H9 (cell line): ENCODE data around the gene ARID1B. TPM values are rescaled to one million over a fixed set of nuclear protein-coding genes. Genes with fewer than 3 reads are reported as not detected.
A peak's percentile ranks its signal among the peaks of the same experiment; 100 is the strongest.

Experiments
- DNase-seq: peaks from one replicate; pipeline ENCODE4 v3.0.0-alpha.2; 2017
- H2AFZ ChIP-seq: one replicate; pipeline ENCODE4 v1.6.1; 2013; ENCODE audit warnings: mild to moderate bottlenecking, low read length, control low read depth, moderate library complexity
- H2AK5ac ChIP-seq: 2 replicates; pipeline ENCODE4 v1.6.1; 2013; ENCODE audit warnings: low read length, control low read depth, mixed read lengths; ENCODE audit not compliant: insufficient read length
- H2BK120ac ChIP-seq: one replicate; pipeline ENCODE4 v1.6.1; 2013; ENCODE audit warnings: low read depth, mild to moderate bottlenecking, low read length, control low read depth, inconsistent platforms; ENCODE audit not compliant: poor library complexity, severe bottlenecking
- H2BK12ac ChIP-seq: 2 replicates; pipeline ENCODE4 v1.6.1; 2013; ENCODE audit warnings: low read length, control low read depth, mixed read lengths, low read depth; ENCODE audit not compliant: insufficient read length
- H2BK15ac ChIP-seq: 2 replicates; pipeline ENCODE4 v1.6.1; 2013; ENCODE audit warnings: low read depth, low read length, control low read depth
- H2BK20ac ChIP-seq: one replicate; pipeline ENCODE4 v1.6.1; 2013; ENCODE audit warnings: low read depth, mild to moderate bottlenecking, low read length, control low read depth, inconsistent platforms; ENCODE audit not compliant: poor library complexity, severe bottlenecking
- H2BK5ac ChIP-seq: 2 replicates; pipeline ENCODE4 v1.6.1; 2013; ENCODE audit warnings: low read length, control low read depth, mixed read lengths; ENCODE audit not compliant: insufficient read length
- H3K14ac ChIP-seq: 2 replicates; pipeline ENCODE4 v1.6.1; 2013; ENCODE audit warnings: low read length, control low read depth; ENCODE audit not compliant: insufficient read depth
- H3K18ac ChIP-seq: 2 replicates; pipeline ENCODE4 v1.6.1; 2013; ENCODE audit warnings: low read depth, mild to moderate bottlenecking, mixed read lengths, low read length, control low read depth; ENCODE audit not compliant: insufficient read length
- H3K23ac ChIP-seq: 2 replicates; pipeline ENCODE4 v1.6.1; 2013; ENCODE audit warnings: low read length, control low read depth, mixed read lengths, low read depth; ENCODE audit not compliant: insufficient read length
- H3K23me2 ChIP-seq: 2 replicates; pipeline ENCODE4 v1.6.1; 2013; ENCODE audit warnings: low read depth, mild to moderate bottlenecking, mixed read lengths, low read length, control low read depth; ENCODE audit not compliant: insufficient read length, poor library complexity, severe bottlenecking
- H3K27ac ChIP-seq: 2 replicates; pipeline ENCODE4 v1.5.1; 2013; ENCODE audit warnings: low read length, control low read depth, mixed read lengths, low read depth; ENCODE audit not compliant: insufficient read length
- H3K27me3 ChIP-seq: 2 replicates; pipeline ENCODE4 v1.6.1; 2013; ENCODE audit warnings: low read length, control low read depth, inconsistent platforms; ENCODE audit not compliant: insufficient read depth
- H3K4ac ChIP-seq: 2 replicates; pipeline ENCODE4 v1.6.1; 2013; ENCODE audit warnings: low read depth, mild to moderate bottlenecking, control low read depth, inconsistent platforms, low read length, moderate library complexity
- H3K4me1 ChIP-seq: 2 replicates; pipeline ENCODE4 v1.6.1; 2013; ENCODE audit warnings: low read length, control low read depth, inconsistent platforms; ENCODE audit not compliant: insufficient read depth
- H3K4me2 ChIP-seq: 2 replicates; pipeline ENCODE4 v1.6.1; 2013; ENCODE audit warnings: low read length, control low read depth, mixed read lengths; ENCODE audit not compliant: insufficient read length, insufficient read depth
- H3K56ac ChIP-seq: 2 replicates; pipeline ENCODE4 v1.6.1; 2013; ENCODE audit warnings: low read depth, mild to moderate bottlenecking, mixed read lengths, low read length, control low read depth; ENCODE audit not compliant: insufficient read length
- H3K79me1 ChIP-seq: 2 replicates; pipeline ENCODE4 v1.6.1; 2013; ENCODE audit warnings: low read depth, mild to moderate bottlenecking, moderate library complexity, low read length, control low read depth, inconsistent platforms; ENCODE audit not compliant: insufficient read depth, poor library complexity, severe bottlenecking
- H3K79me2 ChIP-seq: 2 replicates; pipeline ENCODE4 v1.6.1; 2013; ENCODE audit warnings: low read length, control low read depth, inconsistent platforms; ENCODE audit not compliant: insufficient read depth
- H3K9ac ChIP-seq: 2 replicates; pipeline ENCODE4 v1.6.1; 2013; ENCODE audit warnings: low read length, control low read depth, mixed read lengths; ENCODE audit not compliant: insufficient read length; ENCODE audit errors: extremely low read depth
- H3K9me3 ChIP-seq: one replicate; pipeline ENCODE4 v1.6.1; 2013; ENCODE audit warnings: low read depth, low read length, inconsistent platforms; ENCODE audit not compliant: control insufficient read depth
- H3T11ph ChIP-seq: one replicate; pipeline ENCODE4 v1.6.1; 2013; ENCODE audit warnings: mild to moderate bottlenecking, low read length, control low read depth, inconsistent platforms
- H4K20me1 ChIP-seq: one replicate; pipeline ENCODE4 v1.6.1; 2013; ENCODE audit not compliant: control insufficient read depth, insufficient read length, insufficient read depth
- H4K5ac ChIP-seq: 2 replicates; pipeline ENCODE4 v1.6.1; 2013; ENCODE audit warnings: low read depth, mild to moderate bottlenecking, mixed read lengths, low read length, control low read depth; ENCODE audit not compliant: insufficient read length
- H4K8ac ChIP-seq: replicated peaks from 2 replicates; pipeline ENCODE4 v1.6.1; 2013; ENCODE audit warnings: low read length, control low read depth, mixed read lengths, low read depth; ENCODE audit not compliant: insufficient read length
- H4K91ac ChIP-seq: 2 replicates; pipeline ENCODE4 v1.6.1; 2013; ENCODE audit warnings: low read depth, mild to moderate bottlenecking, moderate library complexity, mixed read lengths, low read length, control low read depth; ENCODE audit not compliant: insufficient read length
- H3K27ac Mint-ChIP-seq, 3 experiments: 2 replicates in 2 of 3; 3 replicates in 1 of 3; pipeline ENCODE4 v1.8.0; 2020 to 2021; ENCODE audit warnings: mixed read lengths in 3 of 3, mild to moderate bottlenecking in 1 of 3, moderate library complexity in 1 of 3
- H3K27me3 Mint-ChIP-seq: 2 replicates; pipeline ENCODE4 v1.8.0; 2021; ENCODE audit warnings: low read depth, mild to moderate bottlenecking, moderate library complexity, mixed read lengths
- H3K36me3 Mint-ChIP-seq, 3 experiments: 2 replicates in 2 of 3; 3 replicates in 1 of 3; pipeline ENCODE4 v1.8.0; 2020 to 2021; ENCODE audit warnings: low read depth in 3 of 3, mixed read lengths in 3 of 3; ENCODE audit not compliant: insufficient read depth in 1 of 3
- H3K4me1 Mint-ChIP-seq, 2 experiments: 2 replicates each; pipeline ENCODE4 v1.8.0; 2020; ENCODE audit warnings: mixed read lengths in 2 of 2
- H3K4me3 Mint-ChIP-seq, 2 experiments: 2 replicates in 1 of 2; 3 replicates in 1 of 2; pipeline ENCODE4 v1.8.0; 2020 to 2021; ENCODE audit warnings: mild to moderate bottlenecking in 2 of 2, mixed read lengths in 2 of 2, moderate library complexity in 1 of 2
- H3K9me3 Mint-ChIP-seq, 2 experiments: 2 replicates in 1 of 2; 3 replicates in 1 of 2; pipeline ENCODE4 v1.8.0; 2020; ENCODE audit warnings: mild to moderate bottlenecking in 2 of 2, mixed read lengths in 2 of 2, moderate library complexity in 1 of 2
- CTCF ChIP-seq: fragments of 200-600 bp; sonication (generic); conservative IDR thresholded peaks from 3 replicates; pipeline ENCODE4 v1.8.0; 2021; ENCODE audit warnings: antibody characterized with exemption, mild to moderate bottlenecking
- WGBS: extraction: QIAGEN DNeasy Blood & Tissue Kit; methylation state at CpG from one replicate; pipeline ENCODE4 v1.1.7; 2013; ENCODE audit warnings: missing lambda C conversion rate, low lambda C conversion rate, mixed read lengths; ENCODE audit not compliant: insufficient read length; ENCODE audit errors: extremely low coverage; 5-methylcytosine and 5-hydroxymethylcytosine counted together
- total RNA-seq: library from RNA; stranded (reverse); gene quantifications from 2 replicates; pipeline ENCODE4 v1.2.1, GENCODE V29; 2021

ARID1B gene
- total RNA-seq, 1 experiment from 2014 or later = 88.2 TPM

GRCh38 chr6:157034436-157035230 lies 257.5 kb downstream of the ARID1B start:
- Mint-ChIP-seq H3K27me3 (no peaks in the 10 kb centered on the region), H3K36me3 (no peaks in the 10 kb centered on the region; a peak in 1 of 7 replicates), H3K4me3 (no peak overlapping the region), H3K4me1 (peaks cover 22 to 24% of the 10 kb centered on the region in 2 experiments), H3K9me3 (no peaks in the 10 kb centered on the region), H3K27ac (peak overlapping the region in 1 of 3 experiments; percentile 12; a peak in 2 of 7 replicates)
- Histone ChIP-seq H3K23ac (no peak overlapping the region), H4K5ac (no peak overlapping the region), H3K79me2 (peaks cover 4% of the 10 kb centered on the region; the same call in 1 of the 2 replicates), H3T11ph (no peak overlapping the region), H4K91ac (no peak overlapping the region), H2AFZ (no peak overlapping the region), H3K79me1 (no peaks in the 10 kb centered on the region), H4K8ac (no peak overlapping the region), H3K27ac (no peak overlapping the region), H3K4ac (no peak overlapping the region), H2BK12ac (no peak overlapping the region), H4K20me1 (no peaks in the 10 kb centered on the region), H3K4me2 (no peak overlapping the region), H2AK5ac (no peak overlapping the region), H3K4me1 (peaks cover 5% of the 10 kb centered on the region; the same call in 1 of the 2 replicates), H3K9me3 (no peaks in the 10 kb centered on the region), H3K56ac (no peak overlapping the region), H3K23me2 (no peaks in the 10 kb centered on the region), H2BK20ac (no peak overlapping the region), H2BK5ac (no peak overlapping the region), H2BK15ac (no peak overlapping the region), H3K18ac (no peak overlapping the region), H2BK120ac (no peak overlapping the region), H3K9ac (no peak overlapping the region), H3K14ac (no peak overlapping the region), H3K27me3 (no peaks in the 10 kb centered on the region)
- no CpG with 5 or more reads among the region's 6 CpGs for WGBS
- peak; percentile 72 for TF ChIP-seq CTCF
- no peak for DNase-seq
